ENCODE data around the gene GAMT. TPM values are rescaled to one million over a fixed set of nuclear protein-coding genes. Genes with fewer than 3 reads are reported as not detected.

GAMT gene
- total RNA-seq, 6 experiments from 2014 or later, result 151 to 380 (median 221) TPM

- H3K4me3 ChIP-seq, result peak overlapping the region; percentile 81 to 93 (median 92)
- intact Hi-C loops (cut with DNase I), result no loop called here
- H3K4me1 ChIP-seq, result peaks cover 4 to 49% (median 16%) of the 10 kb centered on the region in 4 donors
- ATAC-seq, result no peak
- H3K27ac ChIP-seq, result peak overlapping the region in 1 of 3 donors; percentile 79
- TF ChIP-seq CTCF (IDR thresholded peaks at IDR 0.05) (no peak), POLR2A (IDR thresholded peaks at IDR 0.05) (no peak)
- H3K9me3 ChIP-seq, result no peaks in the 10 kb centered on the region
- peak in 1 of 3 donors; percentile 57 for DNase-seq
- peaks cover 0 to 9% (median 0%) of the 10 kb centered on the region in 4 donors for H3K36me3 ChIP-seq
- 28% methylated on average over 3 of the region's 33 CpGs for WGBS (ENCODE audit: insufficient coverage, low coverage, low lambda C conversion rate, missing lambda C conversion rate)
- H3K27me3 ChIP-seq, result no peaks in the 10 kb centered on the region
Observed at GRCh38 chr19:1409204-1410005, 8.1 kb upstream of the GAMT start.

GRCh38 chr19:1408300-1409203 is 7.2 kb upstream of the GAMT start:
- peak in 2 of 3 donors; percentile 64 to 68 for DNase-seq
- peak; percentile 6 to 12 (median 10) for ATAC-seq
- TF ChIP-seq CTCF (IDR thresholded peaks at IDR 0.05), result no peak
- TF ChIP-seq POLR2A (IDR thresholded peaks at IDR 0.05), result peak; percentile 24
- peaks cover 0 to 8% (median 0%) of the 10 kb centered on the region in 4 donors for H3K36me3 ChIP-seq
- H3K27ac ChIP-seq, result peak overlapping the region; percentile 79 to 87 (median 85)
- no peaks in the 10 kb centered on the region for H3K27me3 ChIP-seq
- H3K4me3 ChIP-seq, result peak overlapping the region; percentile 81 to 93 (median 92)
- 0% methylated on average over 15 of the region's 69 CpGs for WGBS (ENCODE audit: insufficient coverage, low coverage, low lambda C conversion rate, missing lambda C conversion rate)
- H3K9me3 ChIP-seq, result no peaks in the 10 kb centered on the region
- H3K4me1 ChIP-seq, result peaks cover 4 to 47% (median 15%) of the 10 kb centered on the region in 4 donors
- intact Hi-C loops (cut with DNase I), result no loop called here

- Histone ChIP-seq H3K27me3 (no peaks in the 10 kb centered on the region), H3K9me3 (no peaks in the 10 kb centered on the region), H3K4me3 (peak within 1 kb of the TSS; percentile 81 to 93 (median 92)), H3K4me1 (peaks cover 4 to 39% (median 14%) of the 10 kb centered on the region in 4 donors), H3K36me3 (peaks cover 0 to under 1% (median 0%) of the 10 kb centered on the region in 4 donors), H3K27ac (peak within 1 kb of the TSS; percentile 79 to 87 (median 85))
- ATAC-seq (peak in 1 of 4 donors; percentile 4), DNase-seq (peak in 2 of 3 donors; percentile 59 to 71)
- intact Hi-C loops (cut with DNase I), result no loop called here
- TF ChIP-seq CTCF (IDR thresholded peaks at IDR 0.05) (no peak), POLR2A (IDR thresholded peaks at IDR 0.05) (peak; percentile 20)
- 0% methylated on average over 2 of the region's 121 CpGs for WGBS (ENCODE audit: insufficient coverage, low coverage, low lambda C conversion rate, missing lambda C conversion rate)
Observed at GRCh38 chr19:1407528-1408299, 6.4 kb upstream of the GAMT start, which contains the start of gene DAZAP1. TSS of gene DAZAP1 (plus strand) at chr19:1407586. CDS start at chr19:1407774, 188 bp downstream.
